Effector memory CD8-positive, alpha-beta T cell (primary cell): ENCODE results near the gene ZNF805.
"Not testable (repeated sequence)": the region's sequence is repeated elsewhere in the genome, so short reads cannot be mapped to it uniquely, and the experiment has no call there.

ENCODE experiments used
- ATAC-seq: fragments of 150-1000 bp; cut with Tn5 transposase; replicated peaks from 2 replicates; pipeline ENCODE4 v1.10.0; 2021; ENCODE audit warnings: mild to moderate bottlenecking, moderate library complexity
- DNase-seq, 3 experiments: peaks; one replicate each; pipeline ENCODE4 v3.0.0; 2021
- H3K27ac Mint-ChIP-seq, 2 donors: one replicate each; pipeline ENCODE4 v1.8.0; 2022; ENCODE audit warnings: mild to moderate bottlenecking in 2 of 2, mixed read lengths in 2 of 2, moderate library complexity in 2 of 2
- H3K27me3 Mint-ChIP-seq, 2 donors: one replicate each; pipeline ENCODE4 v1.8.0; 2022; ENCODE audit warnings: mixed read lengths in 2 of 2
- H3K36me3 Mint-ChIP-seq: one replicate; pipeline ENCODE4 v1.8.0; 2022; ENCODE audit warnings: mild to moderate bottlenecking, moderate library complexity, mixed read lengths; ENCODE audit not compliant: insufficient read depth
- H3K4me1 Mint-ChIP-seq, 2 donors: one replicate each; pipeline ENCODE4 v1.8.0; 2022; ENCODE audit warnings: low read depth in 2 of 2, mixed read lengths in 2 of 2
- H3K4me3 Mint-ChIP-seq, 2 donors: one replicate each; pipeline ENCODE4 v1.8.0; 2022; ENCODE audit warnings: mild to moderate bottlenecking in 2 of 2, mixed read lengths in 2 of 2, moderate library complexity in 2 of 2
- H3K9me3 Mint-ChIP-seq, 2 donors: one replicate each; pipeline ENCODE4 v1.8.0; 2022; ENCODE audit warnings: mixed read lengths in 2 of 2
- total RNA-seq, 9 experiments: gene quantifications; one replicate each; lab custom pipeline; 2026; lab: John Stamatoyannopoulos, UW

ZNF805 gene
- 33.2 to 66.9 (median 50.4) reads per million in 9 experiments for total RNA-seq

- Mint-ChIP-seq H3K9me3 (no peaks in the 10 kb centered on the region), H3K36me3 (peaks cover 14% of the 10 kb centered on the region), H3K4me1 (peaks cover 26 to 28% of the 10 kb centered on the region in 2 donors), H3K27me3 (no peaks in the 10 kb centered on the region), H3K4me3 (peak within 1 kb of the TSS; percentile 94 to 95), H3K27ac (peak within 1 kb of the TSS; percentile 99)
- ATAC-seq (peak; percentile 90), DNase-seq (peak; percentile 93 to 94 (median 94))
These were observed at the start of gene ZNF805 for GRCh38 chr19:57240311-57241090. TSS of gene ZNF805 (plus strand) at chr19:57240632. CDS start at chr19:57240892, 260 bp downstream.

GRCh38 chr19:57191141-57192076 lies 49.0 kb upstream of the ZNF805 start, which contains the start of gene ZNF264:
TSS of gene ZNF264 (plus strand) at chr19:57191500. CDS start at chr19:57191914, 414 bp downstream.
- ATAC-seq = peak; percentile 93
- Mint-ChIP-seq H3K27me3 (peaks cover 8 to 12% of the 10 kb centered on the region in 2 donors), H3K4me3 (peak within 1 kb of the TSS; percentile 92), H3K9me3 (peaks cover 6 to 10% of the 10 kb centered on the region in 2 donors), H3K36me3 (peaks cover 36% of the 10 kb centered on the region), H3K27ac (peak within 1 kb of the TSS; percentile 96 to 97), H3K4me1 (peaks cover 24 to 35% of the 10 kb centered on the region in 2 donors)
- peak; percentile 84 to 89 (median 84) for DNase-seq

GRCh38 chr19:57192077-57192420 lies 48.4 kb upstream of the ZNF805 start:
- H3K27ac Mint-ChIP-seq = peak overlapping the region; percentile 96 to 97
- no peak for DNase-seq
- peaks cover 6 to 10% of the 10 kb centered on the region in 2 donors for H3K9me3 Mint-ChIP-seq

GRCh38 chr19:57192993-57193392 lies 47.4 kb upstream of the ZNF805 start:
- Mint-ChIP-seq H3K27me3 (no peaks in the 10 kb centered on the region), H3K27ac (peak overlapping the region; percentile 96 to 97), H3K4me3 (peak overlapping the region; percentile 92), H3K4me1 (peaks cover 26 to 44% of the 10 kb centered on the region in 2 donors), H3K36me3 (peaks cover 36% of the 10 kb centered on the region), H3K9me3 (peaks cover 2 to 10% of the 10 kb centered on the region in 2 donors)
- DNase-seq (no peak), ATAC-seq (peak; percentile 28)

More at GRCh38 chr19:57192077-57192420, 48.4 kb upstream of the ZNF805 start:
- peak overlapping the region; percentile 92 for H3K4me3 Mint-ChIP-seq
- H3K4me1 Mint-ChIP-seq = peaks cover 24 to 41% of the 10 kb centered on the region in 2 donors
- peaks cover 36% of the 10 kb centered on the region for H3K36me3 Mint-ChIP-seq
- no peak for ATAC-seq
- H3K27me3 Mint-ChIP-seq = peaks cover 6 to 8% of the 10 kb centered on the region in 2 donors

GRCh38 chr19:57197874-57198273 lies 42.6 kb upstream of the ZNF805 start:
- ATAC-seq, H3K9me3 Mint-ChIP-seq, DNase-seq, H3K27ac Mint-ChIP-seq, H3K27me3 Mint-ChIP-seq, H3K4me3 Mint-ChIP-seq: not testable (repeated sequence)
- Mint-ChIP-seq H3K36me3 (peaks cover 38% of the 10 kb centered on the region), H3K4me1 (peaks cover 27 to 63% of the 10 kb centered on the region in 2 donors)

- DNase-seq = no peak
- Mint-ChIP-seq H3K9me3 (no peaks in the 10 kb centered on the region), H3K4me3 (no peak overlapping the region), H3K36me3 (peaks cover 19% of the 10 kb centered on the region), H3K27ac (peak overlapping the region in 1 of 2 donors; percentile 67), H3K27me3 (no peaks in the 10 kb centered on the region), H3K4me1 (peaks cover 19 to 55% of the 10 kb centered on the region in 2 donors)
- ATAC-seq = no peak
These were observed 38.3 kb upstream of the ZNF805 start for GRCh38 chr19:57202160-57202559.

- ATAC-seq = no peak
- Mint-ChIP-seq H3K4me1 (peaks cover 4 to 6% of the 10 kb centered on the region in 2 donors), H3K27me3 (no peaks in the 10 kb centered on the region), H3K27ac (no peak overlapping the region), H3K4me3 (no peak overlapping the region), H3K9me3 (peaks cover 0 to 8% of the 10 kb centered on the region in 2 donors), H3K36me3 (peaks cover 50% of the 10 kb centered on the region)
- no peak for DNase-seq
These were observed 30.1 kb upstream of the ZNF805 start for GRCh38 chr19:57210381-57210780.

GRCh38 chr19:57212109-57212508 lies 28.3 kb upstream of the ZNF805 start:
- ATAC-seq (no peak), DNase-seq (no peak)

GRCh38 chr19:57227502-57227901 lies 12.9 kb upstream of the ZNF805 start:
- Mint-ChIP-seq H3K9me3 (no peaks in the 10 kb centered on the region), H3K4me1 (peaks cover 0 to 4% of the 10 kb centered on the region in 2 donors), H3K4me3 (no peak overlapping the region), H3K36me3 (no peaks in the 10 kb centered on the region), H3K27ac (no peak overlapping the region), H3K27me3 (peaks cover 0 to 7% of the 10 kb centered on the region in 2 donors)
- no peak for ATAC-seq
- no peak for DNase-seq

More at GRCh38 chr19:57212109-57212508, 28.3 kb upstream of the ZNF805 start:
- peaks cover 4 to 12% of the 10 kb centered on the region in 2 donors for H3K4me1 Mint-ChIP-seq
- no peak overlapping the region for H3K27ac Mint-ChIP-seq
- peaks cover 0 to 8% of the 10 kb centered on the region in 2 donors for H3K9me3 Mint-ChIP-seq
- H3K4me3 Mint-ChIP-seq = no peak overlapping the region
- H3K36me3 Mint-ChIP-seq = peaks cover 46% of the 10 kb centered on the region
- H3K27me3 Mint-ChIP-seq = no peaks in the 10 kb centered on the region

- no peaks in the 10 kb centered on the region for H3K9me3 Mint-ChIP-seq
- no peak overlapping the region for H3K4me3 Mint-ChIP-seq
- H3K27me3 Mint-ChIP-seq = peaks cover 0 to 8% of the 10 kb centered on the region in 2 donors
- H3K36me3 Mint-ChIP-seq = peaks cover 3% of the 10 kb centered on the region
- H3K4me1 Mint-ChIP-seq = no peaks in the 10 kb centered on the region
- ATAC-seq (no peak), DNase-seq (no peak)
- no peak overlapping the region for H3K27ac Mint-ChIP-seq
These were observed 8.7 kb upstream of the ZNF805 start for GRCh38 chr19:57231686-57232085.

- peaks cover 3% of the 10 kb centered on the region for H3K36me3 Mint-ChIP-seq
- ATAC-seq = no peak
- H3K27me3 Mint-ChIP-seq = peaks cover 0 to 8% of the 10 kb centered on the region in 2 donors
- H3K4me1 Mint-ChIP-seq = no peaks in the 10 kb centered on the region
- no peak overlapping the region for H3K4me3 Mint-ChIP-seq
- DNase-seq = no peak
- H3K9me3 Mint-ChIP-seq = no peaks in the 10 kb centered on the region
- H3K27ac Mint-ChIP-seq = no peak overlapping the region
These were observed 7.2 kb upstream of the ZNF805 start for GRCh38 chr19:57233207-57233606.

- DNase-seq (no peak), ATAC-seq (no peak)
- peak overlapping the region; percentile 94 to 95 for H3K4me3 Mint-ChIP-seq
- peaks cover 11% of the 10 kb centered on the region for H3K36me3 Mint-ChIP-seq
- peak overlapping the region; percentile 99 for H3K27ac Mint-ChIP-seq
- peaks cover 25 to 27% of the 10 kb centered on the region in 2 donors for H3K4me1 Mint-ChIP-seq
- H3K27me3 Mint-ChIP-seq = no peaks in the 10 kb centered on the region
- no peaks in the 10 kb centered on the region for H3K9me3 Mint-ChIP-seq
These were observed 486 bp upstream of the ZNF805 start for GRCh38 chr19:57239982-57240310.

- DNase-seq (no peak), ATAC-seq (no peak)
- Mint-ChIP-seq H3K9me3 (no peaks in the 10 kb centered on the region), H3K36me3 (peaks cover 19% of the 10 kb centered on the region), H3K27ac (peak overlapping the region; percentile 99), H3K27me3 (no peaks in the 10 kb centered on the region), H3K4me3 (peak overlapping the region; percentile 94 to 95), H3K4me1 (peaks cover 26 to 28% of the 10 kb centered on the region in 2 donors)
These were observed 744 bp downstream of the ZNF805 start for GRCh38 chr19:57241176-57241575.
